ENCODE measurements around the gene FARP2. TPM values are rescaled to one million over a fixed set of nuclear protein-coding genes. Genes with fewer than 3 reads are reported as not detected.

Gene FARP2
- polyA plus RNA-seq, 3 donors = 51.7 to 59.8 (median 59.2) TPM

GRCh38 chr2:241321886-241322285, 34.2 kb upstream of the FARP2 start:
- DNase-seq = no peak

GRCh38 chr2:241323778-241324177, 32.3 kb upstream of the FARP2 start:
- DNase-seq = no peak

- no peak for DNase-seq
Measured at GRCh38 chr2:241324775-241325174, 31.3 kb upstream of the FARP2 start.

GRCh38 chr2:241325257-241325656, 30.8 kb upstream of the FARP2 start:
- DNase-seq = no peak

- DNase-seq = no peak
Measured at GRCh38 chr2:241329669-241330615, 26.1 kb upstream of the FARP2 start.

DNA sequence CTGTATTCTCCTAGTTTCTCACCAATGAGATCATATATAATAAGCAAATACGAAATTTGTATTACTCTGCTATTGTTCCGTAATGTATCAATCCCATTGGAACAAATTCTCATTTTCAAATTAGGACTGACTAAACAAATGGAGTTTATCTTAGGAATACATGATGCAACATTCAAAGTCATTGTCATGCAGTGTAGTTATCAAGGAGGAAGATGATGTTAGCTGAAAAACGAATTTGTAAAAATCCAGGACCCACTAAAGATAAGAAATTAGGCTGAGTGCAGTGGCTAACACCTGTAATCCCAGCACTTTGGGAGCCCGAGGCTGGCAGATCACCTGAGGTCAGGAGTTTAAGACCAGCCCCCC, 25.5 kb upstream of the FARP2 start:
- no peak for DNase-seq

DNA sequence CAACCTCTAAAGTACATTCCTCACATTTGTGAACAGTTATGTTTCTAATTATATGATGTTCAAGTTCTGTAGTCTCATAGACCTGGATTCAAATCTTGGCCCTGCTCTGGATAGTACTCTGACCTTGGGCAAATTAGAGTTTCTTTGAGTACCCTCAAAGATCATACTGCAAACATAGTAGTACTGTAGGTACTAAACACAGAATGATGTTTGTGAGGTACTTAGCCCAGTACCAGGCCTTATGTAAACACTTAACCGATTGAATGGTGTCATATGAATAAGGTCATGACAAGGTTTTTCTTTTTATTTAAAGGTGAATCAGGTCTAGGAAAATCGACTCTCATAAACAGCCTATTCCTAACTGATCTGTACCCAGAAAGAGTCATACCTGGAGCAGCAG, 21.3 kb upstream of the FARP2 start:
- no peak for DNase-seq

- DNase-seq = no peak
Measured at GRCh38 chr2:241339839-241340630, 16.1 kb upstream of the FARP2 start.

DNA sequence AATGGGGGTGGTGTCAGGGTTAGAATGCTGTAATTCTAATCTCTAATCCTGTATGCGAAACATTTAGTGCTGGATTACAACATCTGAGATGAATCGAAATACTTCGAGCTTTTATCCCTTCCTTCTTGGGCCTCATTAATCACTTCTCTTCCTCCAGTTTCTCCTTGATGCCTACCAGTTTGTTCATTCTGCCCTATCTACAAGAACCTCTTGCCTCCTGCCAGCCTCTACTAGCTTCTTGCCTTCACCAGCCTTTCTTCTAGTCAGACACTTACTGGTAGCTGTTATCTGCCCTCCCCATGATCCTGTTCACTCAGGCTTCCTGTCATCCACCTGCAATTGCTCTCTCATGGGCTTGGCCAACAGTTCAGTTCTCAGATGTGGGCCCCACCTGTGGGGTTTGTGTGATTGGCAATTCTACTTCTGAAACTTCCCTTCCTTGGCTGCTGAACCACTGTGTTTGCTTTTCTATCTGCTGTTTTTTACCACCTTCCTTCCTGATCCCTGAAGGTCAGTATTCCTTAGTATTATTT, 15.4 kb upstream of the FARP2 start:
- DNase-seq = no peak

GRCh38 chr2:241344925-241345651, 11.0 kb upstream of the FARP2 start:
- DNase-seq = no peak

DNA sequence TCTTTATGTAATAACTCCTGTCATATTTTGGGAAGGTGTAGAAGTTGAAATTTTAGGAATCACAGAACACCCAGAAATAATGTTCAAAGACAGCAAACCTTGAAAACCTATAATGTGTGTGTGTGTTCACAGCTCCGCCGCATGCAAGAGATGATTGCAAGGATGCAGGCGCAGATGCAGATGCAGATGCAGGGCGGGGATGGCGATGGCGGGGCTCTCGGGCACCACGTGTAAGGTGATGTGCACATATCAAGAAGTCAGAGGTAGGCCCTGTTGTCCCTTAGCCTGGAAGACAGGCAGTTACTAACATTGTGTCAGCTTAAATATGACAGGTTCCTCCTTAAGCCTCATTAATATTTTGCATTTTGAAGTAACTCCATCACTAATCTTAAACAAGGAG, 6.1 kb upstream of the FARP2 start:
- no peak for DNase-seq

DNA sequence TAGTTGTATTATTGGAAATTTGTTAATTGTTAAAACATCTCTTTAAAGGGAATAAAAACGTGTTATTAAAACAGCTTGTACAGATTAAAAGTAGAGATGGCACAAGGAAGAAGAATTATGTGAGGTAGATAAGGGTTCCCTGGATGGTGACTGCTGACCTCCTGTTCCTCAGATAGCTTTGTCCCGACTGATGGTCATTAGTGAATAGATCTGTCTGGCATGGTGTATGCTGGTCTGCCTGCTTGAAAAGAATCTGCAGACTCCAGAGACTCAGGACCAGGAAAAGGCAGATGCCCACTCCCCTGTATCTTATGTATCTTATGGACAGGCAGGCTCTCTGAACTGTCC, 5.6 kb upstream of the FARP2 start:
- no peak for DNase-seq

GRCh38 chr2:241350878-241351639, 5.0 kb upstream of the FARP2 start:
- DNase-seq = no peak

DNA sequence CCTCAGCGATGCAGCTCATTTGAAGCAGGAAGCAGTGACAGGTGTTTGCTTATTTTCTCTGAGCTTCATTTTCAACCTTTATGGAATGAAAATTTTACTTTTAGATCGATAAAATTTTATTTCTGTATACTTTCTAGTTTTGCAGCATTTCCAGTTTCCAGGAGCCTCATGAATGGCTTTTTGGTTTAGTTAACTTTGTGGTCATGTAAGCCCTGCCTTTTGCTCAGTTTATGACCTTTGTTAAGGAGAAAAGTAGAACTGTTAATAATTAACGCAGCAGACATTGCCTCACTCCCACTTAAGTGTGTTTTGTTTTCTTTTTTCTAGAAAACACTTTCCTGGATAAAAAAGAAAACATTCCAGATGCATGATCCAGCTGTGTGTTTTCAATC, 4.4 kb upstream of the FARP2 start:
- DNase-seq = no peak

DNA sequence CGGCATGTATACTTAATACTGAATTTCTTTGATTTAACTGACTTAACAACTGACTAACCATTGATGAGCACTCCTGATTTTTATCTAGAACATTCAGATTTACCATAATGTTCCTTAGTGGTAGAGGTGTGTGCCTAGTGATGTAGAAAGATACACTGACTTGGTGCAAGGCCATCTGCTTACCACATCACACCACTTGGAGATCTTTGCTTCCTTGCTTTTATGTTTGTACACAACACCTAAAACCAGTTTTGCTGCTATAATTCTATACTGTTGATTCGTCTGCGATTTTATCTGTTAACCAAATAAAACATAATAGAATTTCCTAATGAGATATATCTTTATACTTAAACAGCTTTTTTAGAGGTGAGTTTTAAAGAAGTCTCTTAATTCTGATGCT, 3.9 kb upstream of the FARP2 start:
- no peak for DNase-seq

DNA sequence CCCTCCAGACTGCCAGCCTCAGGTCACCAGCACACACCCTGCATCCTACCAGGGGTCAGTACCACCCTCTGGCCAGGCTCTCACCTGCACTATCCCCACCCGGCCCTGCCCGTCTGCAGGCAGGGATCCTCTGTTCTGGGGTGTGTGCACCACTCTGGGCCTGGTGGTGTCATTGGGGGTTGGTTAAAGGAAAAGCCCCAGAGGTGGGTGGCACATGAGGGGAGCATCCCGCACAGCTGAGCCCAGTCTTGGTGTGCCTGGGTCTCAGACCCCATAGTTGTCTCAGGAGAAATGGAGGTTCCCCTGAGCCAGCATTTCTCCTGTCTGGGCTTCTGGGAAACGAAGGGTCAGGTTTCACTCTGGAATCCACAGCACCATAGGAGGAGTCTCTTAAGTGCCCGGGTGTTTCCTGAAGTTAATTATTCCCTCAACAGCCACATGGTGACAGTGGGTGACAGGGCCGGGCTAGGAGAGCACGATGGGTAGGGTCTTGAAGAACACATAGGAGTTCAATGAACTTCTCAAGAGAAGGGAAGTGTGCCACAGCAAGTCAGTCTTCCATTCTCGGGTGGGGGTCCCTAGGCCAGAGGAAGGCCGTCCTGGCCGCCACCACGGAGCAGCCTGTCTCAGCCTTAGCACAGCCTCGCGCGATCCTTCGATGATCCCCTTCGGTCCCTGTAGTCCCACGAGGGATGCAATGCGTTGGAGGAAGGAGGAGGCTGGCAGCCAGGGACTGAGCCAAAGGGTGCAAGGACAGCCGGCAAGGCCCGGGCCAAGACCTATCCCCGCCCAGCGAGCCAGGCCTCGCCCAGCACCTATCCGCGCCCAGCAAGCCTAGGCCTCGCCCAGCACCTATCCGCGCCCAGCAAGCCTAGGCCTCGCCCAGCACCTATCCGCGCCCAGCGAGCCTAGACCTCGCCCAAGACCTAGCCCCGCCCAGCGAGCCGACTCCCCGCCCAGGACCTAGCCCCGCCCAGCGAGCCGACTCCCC, 1.1 kb upstream of the FARP2 start:
- no peak for DNase-seq

DNA sequence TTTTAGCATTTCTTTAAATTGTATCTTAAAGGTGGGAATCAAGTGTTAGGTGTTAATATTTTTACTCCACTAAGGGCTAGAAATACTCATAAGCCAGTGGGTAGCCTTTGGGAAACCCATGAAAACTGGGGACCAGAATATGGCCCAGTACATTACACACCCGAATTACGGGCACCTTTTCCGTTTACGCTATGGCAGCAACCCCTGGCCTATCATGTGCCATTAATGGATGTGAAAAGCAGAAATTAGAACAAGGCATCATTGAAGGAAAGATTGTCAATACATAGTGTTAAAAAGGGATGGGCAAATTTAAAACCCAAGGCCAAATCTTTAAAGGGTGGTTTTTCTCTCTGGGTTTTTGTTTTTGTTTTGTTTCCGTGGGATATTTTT, 781 bp downstream of the FARP2 start:
- no peak for DNase-seq

DNA sequence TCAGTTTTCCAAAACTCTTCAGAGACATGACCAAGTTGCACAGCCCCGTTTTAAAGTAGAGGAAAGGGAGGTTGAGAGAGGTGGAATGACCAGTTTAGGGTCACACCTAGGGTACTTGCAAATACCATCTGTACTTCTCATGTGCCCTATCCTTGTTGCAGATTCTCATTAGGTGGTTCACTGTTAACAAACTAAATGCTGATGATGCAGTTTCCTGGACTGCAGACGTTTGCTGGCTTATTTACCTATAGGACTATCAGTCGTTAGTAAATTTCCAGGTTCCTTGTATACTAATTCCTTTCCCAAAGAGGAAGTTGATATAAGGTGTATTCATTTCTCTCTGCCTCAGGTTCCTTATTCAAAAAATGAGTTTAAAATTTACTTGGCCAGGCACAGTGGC, 1.4 kb downstream of the FARP2 start:
- DNase-seq = no peak

DNA sequence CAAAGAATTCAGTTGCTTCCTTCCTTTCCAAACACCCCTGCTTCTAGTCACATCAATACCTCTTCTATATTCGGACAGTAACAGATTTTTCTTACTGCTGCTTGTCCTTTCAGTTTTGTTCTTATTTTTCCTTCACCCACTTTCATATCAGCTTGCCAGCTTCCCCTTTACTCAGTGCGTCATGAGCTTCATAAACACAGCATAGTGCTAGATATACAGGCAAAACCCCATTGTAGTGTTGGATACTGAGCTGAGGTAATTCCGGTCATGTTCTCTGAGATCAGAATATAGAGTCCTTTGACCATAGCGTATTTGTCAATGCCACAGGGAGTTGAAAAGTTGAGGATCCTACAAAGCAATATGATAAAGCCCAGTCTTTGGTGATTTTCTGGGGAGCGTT, 2.4 kb downstream of the FARP2 start:
- no peak for DNase-seq

GRCh38 chr2:241359481-241360045, 3.5 kb downstream of the FARP2 start:
- DNase-seq = no peak

Data from renal pelvis (tissue), 4 donors.